Osteoblast (primary cell): Measurements from ENCODE around the gene PDZD8. TPM values are rescaled to one million over a fixed set of nuclear protein-coding genes. Genes with fewer than 3 reads are reported as not detected.

ENCODE experiments used
- DNase-seq: peaks from one replicate; pipeline ENCODE4 v3.0.0; 2011; ENCODE audit warnings: low spot score, mixed read lengths; ENCODE audit not compliant: insufficient read length; ENCODE audit errors: missing footprints
- H2AFZ ChIP-seq: 2 replicates; pipeline ENCODE4 v1.6.0; 2011; ENCODE audit warnings: mild to moderate bottlenecking, low read length
- H3K27ac ChIP-seq: 2 replicates; pipeline ENCODE4 v1.5.1; 2011; ENCODE audit warnings: mild to moderate bottlenecking, low read depth, low read length, moderate library complexity
- H3K27me3 ChIP-seq: 2 replicates; pipeline ENCODE4 v1.6.0; 2012; ENCODE audit warnings: mild to moderate bottlenecking, control low read depth, inconsistent platforms, low read length, moderate library complexity; ENCODE audit not compliant: insufficient read depth
- H3K36me3 ChIP-seq: 2 replicates; pipeline ENCODE4 v1.5.1; 2011; ENCODE audit warnings: mild to moderate bottlenecking, low read length, control low read depth, moderate library complexity; ENCODE audit not compliant: insufficient read depth
- H3K4me1 ChIP-seq: 2 replicates; pipeline ENCODE4 v1.5.1; 2011; ENCODE audit warnings: mild to moderate bottlenecking, low read length, control low read depth, moderate library complexity; ENCODE audit not compliant: insufficient read depth
- H3K4me2 ChIP-seq: 2 replicates; pipeline ENCODE4 v1.6.0; 2011; ENCODE audit warnings: mild to moderate bottlenecking, low read length; ENCODE audit not compliant: insufficient read depth
- H3K4me3 ChIP-seq: fragments of 200-600 bp; sonication (generic); 3 replicates; pipeline ENCODE4 v1.5.1; 2012; ENCODE audit warnings: mild to moderate bottlenecking, low read length, inconsistent platforms; ENCODE audit not compliant: insufficient read depth
- H3K79me2 ChIP-seq: 2 replicates; pipeline ENCODE4 v1.6.0; 2012; ENCODE audit warnings: mild to moderate bottlenecking, low read length, control low read depth, inconsistent platforms; ENCODE audit not compliant: insufficient read depth
- H3K9me3 ChIP-seq: 2 replicates; pipeline ENCODE4 v1.5.1; 2011; ENCODE audit warnings: low read depth, low read length, control low read depth
- H4K20me1 ChIP-seq: 2 replicates; pipeline ENCODE4 v1.6.0; 2012; ENCODE audit warnings: mild to moderate bottlenecking, low read length, control low read depth; ENCODE audit not compliant: insufficient read depth
- CTCF ChIP-seq: IDR thresholded peaks from 2 replicates; pipeline ENCODE4 v1.5.1; 2011; ENCODE audit warnings: mild to moderate bottlenecking, low read depth, low read length, moderate library complexity; ENCODE audit errors: extremely low read depth
- total RNA-seq: library from RNA; depleted of rRNA; stranded (reverse); fragments of >200 nt; gene quantifications from 2 replicates; pipeline ENCODE4 v1.2.3, GENCODE V29; 2012

PDZD8 gene
- total RNA-seq, 1 donor: 35.8 TPM

GRCh38 chr10:117348236-117348635, 27.0 kb downstream of the PDZD8 start:
- Histone ChIP-seq H3K27me3 (no peaks in the 10 kb centered on the region), H2AFZ (no peak overlapping the region), H3K4me1 (no peaks in the 10 kb centered on the region), H4K20me1 (peaks cover 33% of the 10 kb centered on the region), H3K36me3 (no peaks in the 10 kb centered on the region), H3K4me2 (no peak overlapping the region), H3K27ac (no peak overlapping the region), H3K4me3 (no peak overlapping the region), H3K9me3 (no peaks in the 10 kb centered on the region), H3K79me2 (peaks cover 79% of the 10 kb centered on the region)
- no peak for TF ChIP-seq CTCF
- no peak for DNase-seq

GRCh38 chr10:117346574-117346973, 28.7 kb downstream of the PDZD8 start:
- H3K27ac ChIP-seq: no peak overlapping the region
- no peak for DNase-seq
- no peak for TF ChIP-seq CTCF
- no peak overlapping the region for H3K4me3 ChIP-seq
- H3K9me3 ChIP-seq: no peaks in the 10 kb centered on the region
- peaks cover 69% of the 10 kb centered on the region for H3K79me2 ChIP-seq
- no peaks in the 10 kb centered on the region for H3K36me3 ChIP-seq
- H3K27me3 ChIP-seq: no peaks in the 10 kb centered on the region
- H2AFZ ChIP-seq: no peak overlapping the region
- no peak overlapping the region for H3K4me2 ChIP-seq
- H3K4me1 ChIP-seq: peaks cover 4% of the 10 kb centered on the region
- H4K20me1 ChIP-seq: peaks cover 20% of the 10 kb centered on the region

- Histone ChIP-seq H2AFZ (no peak overlapping the region), H3K36me3 (peaks cover 8% of the 10 kb centered on the region), H3K9me3 (no peaks in the 10 kb centered on the region), H3K27me3 (no peaks in the 10 kb centered on the region), H4K20me1 (peaks cover 22% of the 10 kb centered on the region), H3K27ac (no peak overlapping the region), H3K4me3 (no peak overlapping the region), H3K4me2 (no peak overlapping the region), H3K4me1 (peaks cover 4% of the 10 kb centered on the region), H3K79me2 (peaks cover 71% of the 10 kb centered on the region)
- no peak for TF ChIP-seq CTCF
- no peak for DNase-seq
Observed at GRCh38 chr10:117345143-117345542, 30.1 kb downstream of the PDZD8 start.

GRCh38 chr10:117342641-117343040, 32.6 kb downstream of the PDZD8 start:
- Histone ChIP-seq H3K79me2 (peaks cover 63% of the 10 kb centered on the region), H3K27ac (peak overlapping the region; percentile 55), H3K9me3 (no peaks in the 10 kb centered on the region), H3K4me1 (peaks cover 12% of the 10 kb centered on the region), H3K4me3 (no peak overlapping the region), H4K20me1 (peaks cover 18% of the 10 kb centered on the region), H3K36me3 (peaks cover 9% of the 10 kb centered on the region), H3K4me2 (peak overlapping the region; percentile 37), H3K27me3 (no peaks in the 10 kb centered on the region), H2AFZ (no peak overlapping the region)
- TF ChIP-seq CTCF: no peak
- peak; percentile 31 for DNase-seq
